ENCODE data around the gene SLC5A11. TPM values are rescaled to one million over a fixed set of nuclear protein-coding genes. Genes with fewer than 3 reads are reported as not detected.

The SLC5A11 gene
- total RNA-seq, 2 donors from 2014 or later: not detected

- H3K4me1 ChIP-seq (replicated peaks): no peaks in the 10 kb centered on the region
- no peaks in the 10 kb centered on the region for H3K27me3 ChIP-seq (replicated peaks; ENCODE audit: insufficient read depth)
- H3K4me3 ChIP-seq: no peak overlapping the region
- H3K36me3 ChIP-seq: peaks cover 0 to 20% of the 10 kb centered on the region in 2 donors
- intact Hi-C loops (cut with DNase I): no loop called here
- WGBS: 56% methylated on average over 6 of the region's 6 CpGs
- TF ChIP-seq CTCF (IDR thresholded peaks at IDR 0.05) (no peak), POLR2AphosphoS5 (IDR thresholded peaks at IDR 0.05) (peak; percentile 45), POLR2A (IDR thresholded peaks at IDR 0.05) (no peak)
- H3K27ac ChIP-seq: no peak overlapping the region
- no peak for DNase-seq (ENCODE audit: low spot score)
- H3K9me3 ChIP-seq: no peaks in the 10 kb centered on the region
Measured at GRCh38 chr16:24930440-24930839, 84.7 kb downstream of the SLC5A11 start.

GRCh38 chr16:24931091-24931490, 85.3 kb downstream of the SLC5A11 start:
- no peaks in the 10 kb centered on the region for H3K27me3 ChIP-seq (replicated peaks; ENCODE audit: insufficient read depth)
- no peaks in the 10 kb centered on the region for H3K9me3 ChIP-seq
- no peak for TF ChIP-seq POLR2A (IDR thresholded peaks at IDR 0.05)
- no peak for TF ChIP-seq CTCF (IDR thresholded peaks at IDR 0.05)
- no peak for TF ChIP-seq POLR2AphosphoS5 (IDR thresholded peaks at IDR 0.05)
- WGBS: 96% methylated on average over 12 of the region's 12 CpGs
- peaks cover 0 to 20% of the 10 kb centered on the region in 2 donors for H3K36me3 ChIP-seq
- H3K27ac ChIP-seq: no peak overlapping the region
- no peak overlapping the region for H3K4me3 ChIP-seq
- intact Hi-C loops (cut with DNase I): no loop called here
- no peaks in the 10 kb centered on the region for H3K4me1 ChIP-seq (replicated peaks)
- no peak for DNase-seq (ENCODE audit: low spot score)

GRCh38 chr16:24935336-24935735, 89.6 kb downstream of the SLC5A11 start:
- WGBS: 50% methylated on average over 6 of the region's 6 CpGs
- no peak for TF ChIP-seq POLR2AphosphoS5 (IDR thresholded peaks at IDR 0.05)
- TF ChIP-seq POLR2A (IDR thresholded peaks at IDR 0.05): no peak
- TF ChIP-seq CTCF (IDR thresholded peaks at IDR 0.05): no peak
- Histone ChIP-seq H3K4me1 (replicated peaks) (no peaks in the 10 kb centered on the region), H3K27ac (peak overlapping the region; percentile 6 to 61), H3K36me3 (peaks cover 0 to 16% of the 10 kb centered on the region in 2 donors), H3K27me3 (replicated peaks; ENCODE audit: insufficient read depth) (no peaks in the 10 kb centered on the region), H3K9me3 (no peaks in the 10 kb centered on the region), H3K4me3 (peak overlapping the region in 1 of 2 donors; percentile 13)
- intact Hi-C loops (cut with DNase I): no loop called here
- no peak for DNase-seq (ENCODE audit: low spot score)

- 86% methylated on average over 4 of the region's 4 CpGs for WGBS
- intact Hi-C loops (cut with DNase I): no loop called here
- TF ChIP-seq POLR2AphosphoS5 (IDR thresholded peaks at IDR 0.05) (no peak), CTCF (IDR thresholded peaks at IDR 0.05) (no peak), POLR2A (IDR thresholded peaks at IDR 0.05) (no peak)
- Histone ChIP-seq H3K27me3 (replicated peaks; ENCODE audit: insufficient read depth) (no peaks in the 10 kb centered on the region), H3K36me3 (peaks cover 0 to 10% of the 10 kb centered on the region in 2 donors), H3K4me1 (replicated peaks) (no peaks in the 10 kb centered on the region), H3K9me3 (no peaks in the 10 kb centered on the region), H3K4me3 (no peak overlapping the region), H3K27ac (peak overlapping the region in 1 of 2 donors; percentile 61)
- no peak for DNase-seq (ENCODE audit: low spot score)
Measured at GRCh38 chr16:24936151-24936550, 90.4 kb downstream of the SLC5A11 start.

GRCh38 chr16:24939224-24939623, 93.5 kb downstream of the SLC5A11 start:
- intact Hi-C loops (cut with DNase I): no loop called here
- Histone ChIP-seq H3K4me1 (replicated peaks) (no peaks in the 10 kb centered on the region), H3K9me3 (no peaks in the 10 kb centered on the region), H3K27me3 (replicated peaks; ENCODE audit: insufficient read depth) (no peaks in the 10 kb centered on the region), H3K27ac (no peak overlapping the region), H3K36me3 (peaks cover 0 to 6% of the 10 kb centered on the region in 2 donors), H3K4me3 (no peak overlapping the region)
- WGBS: 92% methylated on average over 14 of the region's 14 CpGs
- no peak for TF ChIP-seq CTCF (IDR thresholded peaks at IDR 0.05)
- no peak for DNase-seq (ENCODE audit: low spot score)

All from prostate gland (tissue), 2 donors.